K562 (cell line): ENCODE results near the gene GALNT12. TPM values are rescaled to one million over a fixed set of nuclear protein-coding genes. Genes with fewer than 3 reads are reported as not detected.

Source experiments
- BCLAF1 ChIP-seq, 2 experiments: fragments of 450-650 bp in 1 of 2; IDR thresholded peaks; 2 replicates each; pipeline ENCODE4 v1.6.1; 2011 to 2017; ENCODE audit warnings: low read depth in 2 of 2, antibody characterized with exemption in 1 of 2, borderline replicate concordance in 1 of 2, low read length in 1 of 2, mild to moderate bottlenecking in 1 of 2, mixed read lengths in 1 of 2; ENCODE audit not compliant: control insufficient read depth in 1 of 2
- CBFB ChIP-seq: sonication (generic); formaldehyde crosslinking; IDR thresholded peaks from 2 replicates; pipeline ENCODE4 v1.4.0; 2020; ENCODE audit warnings: mild to moderate bottlenecking, missing genetic modification reagents
- FOSL1 ChIP-seq: fragments of 200-800 bp; sonication (Bioruptor generic); conservative IDR thresholded peaks from 2 replicates; pipeline ENCODE4 v1.6.1; 2016; ENCODE audit warnings: missing genetic modification characterization, missing compliant biosample characterization
- MGA ChIP-seq: fragments of 450-650 bp; IDR thresholded peaks from 2 replicates; pipeline ENCODE4 v1.6.1; 2016; ENCODE audit warnings: mild to moderate bottlenecking, moderate library complexity
- PTRF ChIP-seq: fragments of 450-650 bp; IDR thresholded peaks from 2 replicates; pipeline ENCODE4 v1.6.1; 2016; ENCODE audit warnings: mild to moderate bottlenecking, missing genetic modification characterization, missing compliant biosample characterization
- RBM39 ChIP-seq: fragments of 200-400 bp; formaldehyde crosslinking; optimal IDR thresholded peaks from 2 replicates; pipeline ENCODE3; 2018; ENCODE audit warnings: low read depth, low read length
- THAP12 ChIP-seq: fragments of 250-450 bp; sonication (Bioruptor Pico); IDR thresholded peaks from 2 replicates; pipeline ENCODE4 v1.9.0; 2021; ENCODE audit warnings: mild to moderate bottlenecking, inconsistent platforms
- ZNF217 ChIP-seq: sonication (generic); formaldehyde crosslinking; IDR thresholded peaks from 2 replicates; pipeline ENCODE4 v1.8.0; 2022; ENCODE audit warnings: mild to moderate bottlenecking, missing genetic modification reagents
- ZNF24 ChIP-seq: fragments of 450-650 bp; IDR thresholded peaks from 2 replicates; pipeline ENCODE4 v1.6.1; 2016
- polyA plus RNA-seq, 8 experiments: library from polyadenylated mRNA; depleted of rRNA in 4 of 8; stranded (reverse) in 5 of 8; unstranded in 3 of 8; fragments of >200 nt; fragmentation: Nextera tagmentation in 2 of 8; fragmentation: Illumina TruSeq in 1 of 8; extraction: Ambion mirVana in 2 of 8; extraction: Trizol in 1 of 8; gene quantifications; 2 replicates each; pipeline versions ENCODE4 v1.2.1 to v1.2.3, GENCODE V29; 2011 to 2014; ENCODE audit warnings: inconsistent platforms in 1 of 8, missing spikeins in 1 of 8
- total RNA-seq, 7 experiments: library from RNA; depleted of rRNA in 6 of 7; stranded (reverse); fragments of >200 nt in 6 of 7; fragmentation: Illumina TruSeq in 2 of 7; extraction: Trizol in 2 of 7; gene quantifications; 2 replicates each; pipeline versions ENCODE4 v1.2.1 to v1.2.3, GENCODE V29; 2011 to 2021; ENCODE audit warnings: low replicate concordance in 1 of 7

The GALNT12 gene
- total and polyA plus RNA-seq, 9 of the 15 experiments (the other 6 are each of a cell fraction or from before 2014, with no cell fraction given): 29.7 to 82.9 (median 44.2) TPM

- TF ChIP-seq THAP12 (CRISPR knock-in tag) (no peak), ZNF217 (CRISPR knock-in tag) (no peak), BCLAF1 (IDR thresholded peaks at IDR 0.05; ENCODE audit: borderline replicate concordance in 1 of 2, control insufficient read depth in 1 of 2, low read depth in 2 of 2, low read length in 1 of 2) (no peak), ZNF24 (no peak; the same call in 1 of the 2 replicates), MGA (peak; percentile 96), FOSL1 (tag) (peak; percentile 76), CBFB (CRISPR knock-in tag) (no peak), PTRF (tag) (peak; percentile 20; the same call in 1 of the 2 replicates), RBM39 (no peak)
Measured at GRCh38 chr9:98833090-98833956, 25.9 kb downstream of the GALNT12 start (continued).
